GM12878 (cell line): ENCODE data around the gene SULT2A1. TPM values are rescaled to one million over a fixed set of nuclear protein-coding genes. Genes with fewer than 3 reads are reported as not detected.

Experiments used
- ATAC-seq: fragments of 200-7000 bp; cut with Tn5 transposase; 3 replicates; pipeline ENCODE4 v1.9.1; 2020; ENCODE audit warnings: mild to moderate bottlenecking, moderate library complexity
- BruUV-seq: library from RNA; stranded (reverse); fragments of 400-500 nt; replicated peaks from 2 replicates; lab custom pipeline; 2021; lab: Mats Ljungman, UMichigan
- CTCF ChIA-PET: fragments of 300-600 bp; sonication (Branson Sonifier 250); formaldehyde crosslinking; extraction: SDS; loops from one replicate; lab custom pipeline; 2021; ENCODE audit warnings: inconsistent platforms; lab: Yijun Ruan, JAX
- POLR2A ChIA-PET: fragments of 350-600 bp; formaldehyde crosslinking; extraction: SDS; loops from one replicate; lab custom pipeline; 2021; ENCODE audit warnings: inconsistent platforms; lab: Charles Lee
- RAD21 ChIA-PET: fragments of 300-600 bp; sonication (Branson Sonifier 250); formaldehyde crosslinking; loops from one replicate; lab custom pipeline; 2023; ENCODE audit warnings: antibody characterized with exemption; ENCODE audit not compliant: unreplicated experiment; lab: Charles Lee
- SMC1A ChIA-PET: fragments of 300-600 bp; sonication (Branson Sonifier 250); formaldehyde crosslinking; loops from one replicate; lab custom pipeline; 2023; ENCODE audit not compliant: unreplicated experiment, uncharacterized antibody; lab: Charles Lee
- DNase-seq: peaks from one replicate; pipeline ENCODE4 v3.0.0-alpha.2; 2011; ENCODE audit warnings: low read depth, low spot score
- FAIRE-seq: peaks from 3 replicates; lab custom pipeline; 2011; peaks lifted over from hg19 to GRCh38; lab: Jason Lieb, UNC
- H2AFZ ChIP-seq: 2 replicates; pipeline ENCODE4 v1.6.0; 2011; ENCODE audit warnings: low read depth, low read length, control low read depth; ENCODE audit not compliant: control insufficient read depth
- H3K27ac ChIP-seq: 2 replicates; pipeline ENCODE4 v1.5.1; 2011; ENCODE audit warnings: control low read depth; ENCODE audit not compliant: control insufficient read depth, insufficient read depth
- H3K27me3 ChIP-seq, 2 experiments: replicated peaks in 1 of 2; 2 replicates each; pipeline versions ENCODE4 v1.6.0 to v1.6.1; 2011; ENCODE audit warnings: low read length in 1 of 2; ENCODE audit not compliant: control insufficient read depth in 2 of 2, insufficient read depth in 2 of 2
- H3K36me3 ChIP-seq, 2 experiments: 2 replicates each; pipeline ENCODE4 v1.5.1; 2011; ENCODE audit warnings: low read length in 1 of 2; ENCODE audit not compliant: control insufficient read depth in 2 of 2, insufficient read depth in 2 of 2
- H3K4me1 ChIP-seq: 2 replicates; pipeline ENCODE4 v1.6.1; 2011; ENCODE audit warnings: mild to moderate bottlenecking, low read length, moderate library complexity, mixed read lengths; ENCODE audit not compliant: control insufficient read depth, insufficient read depth
- H3K4me2 ChIP-seq: 2 replicates; pipeline ENCODE4 v1.6.0; 2011; ENCODE audit warnings: control low read depth; ENCODE audit not compliant: control insufficient read depth, insufficient read depth
- H3K4me3 ChIP-seq: fragments of 200-600 bp; sonication (generic); 2 replicates; pipeline ENCODE4 v1.5.1; 2016
- H3K79me2 ChIP-seq: 2 replicates; pipeline ENCODE4 v1.6.0; 2011; ENCODE audit warnings: low read length; ENCODE audit not compliant: control insufficient read depth, insufficient read depth
- H3K9ac ChIP-seq: 2 replicates; pipeline ENCODE4 v1.8.0; 2011; ENCODE audit warnings: low read length, control low read depth, mixed read lengths; ENCODE audit not compliant: control insufficient read depth, insufficient read depth
- H3K9me3 ChIP-seq: replicated peaks from 3 replicates; pipeline ENCODE4 v1.5.1; 2011; ENCODE audit warnings: mild to moderate bottlenecking, low read length; ENCODE audit not compliant: control insufficient read depth, insufficient read depth
- H4K20me1 ChIP-seq: 2 replicates; pipeline ENCODE4 v1.6.0; 2011; ENCODE audit not compliant: control insufficient read depth, insufficient read depth
- BCL11A ChIP-seq: IDR thresholded peaks from 2 replicates; pipeline ENCODE4 v1.6.1; 2011; ENCODE audit warnings: low read depth, low read length
- BHLHE40 ChIP-seq, 2 experiments: fragments of 450-650 bp in 1 of 2; IDR thresholded peaks; 2 replicates each; pipeline ENCODE4 v1.6.1; 2011 to 2017; ENCODE audit warnings: low read depth in 2 of 2, borderline replicate concordance in 1 of 2, improper control_type of control experiment in 1 of 2, low read length in 1 of 2, mild to moderate bottlenecking in 1 of 2
- KLF5 ChIP-seq: fragments of 450-650 bp; IDR thresholded peaks from 2 replicates; pipeline ENCODE4 v1.6.1; 2014; ENCODE audit warnings: mild to moderate bottlenecking; ENCODE audit not compliant: partially characterized antibody
- RELB ChIP-seq: fragments of 450-650 bp; IDR thresholded peaks from 2 replicates; pipeline ENCODE4 v1.6.1; 2017; ENCODE audit warnings: low read depth, mild to moderate bottlenecking, moderate library complexity
- ZBED1 ChIP-seq: IDR thresholded peaks from 2 replicates; pipeline ENCODE4 v1.6.1; 2016; ENCODE audit warnings: borderline replicate concordance
- WGBS: methylation state at CpG from one replicate; pipeline ENCODE4 v1.1.6; 2016; ENCODE audit warnings: low lambda C conversion rate; ENCODE audit not compliant: insufficient replicate concordance, insufficient coverage; ENCODE audit errors: missing lambda C conversion rate; 5-methylcytosine and 5-hydroxymethylcytosine counted together
- in situ Hi-C: fragments of 300-500 bp; cut with MboI; formaldehyde crosslinking; loops from 9 replicates; pipeline ENCODE4 v1.14.3; 2018; ENCODE audit warnings: mixed read lengths
- intact Hi-C: fragments of 100-400 bp; cut with micrococcal nuclease; formaldehyde crosslinking; loops from one replicate; pipeline ENCODE4 v1.14.2; 2022; ENCODE audit not compliant: unreplicated experiment
- polyA plus RNA-seq, 11 experiments: library from polyadenylated mRNA; depleted of rRNA in 4 of 11; unstranded in 6 of 11; stranded (reverse) in 5 of 11; fragments of >200 nt; fragmentation: Nextera tagmentation in 4 of 11; fragmentation: Illumina TruSeq in 1 of 11; extraction: Ambion mirVana in 4 of 11; extraction: Trizol in 1 of 11; gene quantifications; 1 replicate in 1 of 11; 2 replicates in 10 of 11; pipeline versions ENCODE4 v1.2.1 to v1.2.3, GENCODE V29; 2011 to 2016; ENCODE audit warnings: inconsistent platforms in 2 of 11, missing spikeins in 2 of 11, low read depth in 1 of 11
- total RNA-seq, 4 experiments: library from RNA; depleted of rRNA in 3 of 4; stranded (reverse); fragments of >200 nt in 3 of 4; fragmentation: Illumina TruSeq in 1 of 4; extraction: Trizol in 1 of 4; gene quantifications; 2 replicates each; pipeline versions ENCODE4 v1.2.1 to v1.2.3, GENCODE V29; 2013 to 2021
- TF ChIP-seq, protein P1 (sequence below): fragments of 450-650 bp; IDR thresholded peaks from 2 replicates; pipeline ENCODE4 v1.6.1; 2017; ENCODE audit warnings: mild to moderate bottlenecking
- TF ChIP-seq, protein P2 (sequence below): IDR thresholded peaks from 2 replicates; pipeline ENCODE4 v1.6.1; 2012; ENCODE audit warnings: low read depth, low read length, improper control_type of control experiment
- TF ChIP-seq, protein P3 (sequence below): fragments of 450-650 bp; formaldehyde crosslinking; IDR thresholded peaks from 2 replicates; pipeline ENCODE4 v1.5.0; 2022; ENCODE audit warnings: mild to moderate bottlenecking, missing genetic modification characterization

The SULT2A1 gene
- total and polyA plus RNA-seq, 10 of the 15 experiments (the other 5 are each of a cell fraction or from before 2014, with no cell fraction given): 0.13 TPM; not detected in 9

DNA sequence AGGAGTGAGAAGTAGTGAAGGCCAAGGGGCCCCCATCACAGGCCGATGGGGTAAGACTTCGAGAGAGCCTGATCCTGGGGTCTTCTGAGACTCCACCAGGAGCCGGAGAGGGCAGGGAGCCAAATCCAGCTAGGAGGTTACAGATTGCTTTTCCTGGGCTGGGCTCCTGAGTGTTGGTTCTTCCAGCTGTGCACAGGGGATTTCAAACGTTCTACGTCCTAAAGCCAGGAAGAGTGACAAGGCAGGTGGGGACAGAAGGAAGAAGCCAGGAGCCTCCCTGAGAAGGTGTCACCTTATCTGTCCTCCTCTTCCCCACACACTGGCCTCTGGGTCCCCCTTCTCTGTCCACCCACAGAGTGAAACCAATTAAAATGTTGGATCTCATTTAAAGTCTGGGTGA lies 43.2 kb downstream of the SULT2A1 start:
- TF ChIP-seq, protein P1, sequence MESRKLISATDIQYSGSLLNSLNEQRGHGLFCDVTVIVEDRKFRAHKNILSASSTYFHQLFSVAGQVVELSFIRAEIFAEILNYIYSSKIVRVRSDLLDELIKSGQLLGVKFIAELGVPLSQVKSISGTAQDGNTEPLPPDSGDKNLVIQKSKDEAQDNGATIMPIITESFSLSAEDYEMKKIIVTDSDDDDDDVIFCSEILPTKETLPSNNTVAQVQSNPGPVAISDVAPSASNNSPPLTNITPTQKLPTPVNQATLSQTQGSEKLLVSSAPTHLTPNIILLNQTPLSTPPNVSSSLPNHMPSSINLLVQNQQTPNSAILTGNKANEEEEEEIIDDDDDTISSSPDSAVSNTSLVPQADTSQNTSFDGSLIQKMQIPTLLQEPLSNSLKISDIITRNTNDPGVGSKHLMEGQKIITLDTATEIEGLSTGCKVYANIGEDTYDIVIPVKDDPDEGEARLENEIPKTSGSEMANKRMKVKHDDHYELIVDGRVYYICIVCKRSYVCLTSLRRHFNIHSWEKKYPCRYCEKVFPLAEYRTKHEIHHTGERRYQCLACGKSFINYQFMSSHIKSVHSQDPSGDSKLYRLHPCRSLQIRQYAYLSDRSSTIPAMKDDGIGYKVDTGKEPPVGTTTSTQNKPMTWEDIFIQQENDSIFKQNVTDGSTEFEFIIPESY: no peak
- no peak for TF ChIP-seq ZBED1
- Histone ChIP-seq H4K20me1 (no peaks in the 10 kb centered on the region), H3K9ac (no peak overlapping the region), H2AFZ (no peak overlapping the region), H3K79me2 (no peaks in the 10 kb centered on the region), H3K9me3 (no peaks in the 10 kb centered on the region), H3K4me3 (no peak overlapping the region), H3K27ac (no peak overlapping the region), H3K36me3 (no peaks in the 10 kb centered on the region), H3K27me3 (no peaks in the 10 kb centered on the region), H3K4me1 (no peaks in the 10 kb centered on the region), H3K4me2 (no peak overlapping the region)
- intact Hi-C loops: no loop called here
- ChIA-PET POLR2A (interaction anchor here (0.6 kb wide), 1 partner anchor 387 kb away, joined by 3 read pairs; no protein-coding TSS in a partner anchor), CTCF (interaction anchor here (1.0 kb wide), 1 partner anchor 53 kb away, joined by 3 read pairs; no protein-coding TSS in a partner anchor), SMC1A (no interaction called here), RAD21 (no interaction called here)
- WGBS: 13% methylated on average over 5 of the region's 5 CpGs
- in situ Hi-C loops: no loop called here
- DNase-seq (no peak), FAIRE-seq (no peak), ATAC-seq (no peak)
- BruUV-seq: no TSS peak

- ChIA-PET CTCF (interaction anchor here (0.6 to 0.8 kb wide), 2 partner anchors 16 to 49 kb away, joined by 3 read pairs; no protein-coding TSS in a partner anchor), POLR2A (no interaction called here), RAD21 (interaction anchor here (0.6 kb wide), 1 partner anchor 15 kb away, joined by 3 read pairs; no protein-coding TSS in a partner anchor), SMC1A (no interaction called here)
- Histone ChIP-seq H2AFZ (no peak overlapping the region), H3K9me3 (no peaks in the 10 kb centered on the region), H3K36me3 (no peaks in the 10 kb centered on the region), H3K9ac (no peak overlapping the region), H3K4me2 (no peak overlapping the region), H3K27ac (no peak overlapping the region), H4K20me1 (no peaks in the 10 kb centered on the region), H3K4me3 (no peak overlapping the region), H3K27me3 (no peaks in the 10 kb centered on the region), H3K4me1 (no peaks in the 10 kb centered on the region), H3K79me2 (no peaks in the 10 kb centered on the region)
- no peak for FAIRE-seq
- DNase-seq: no peak
- intact Hi-C loops (no loop called here), in situ Hi-C loops (no loop called here)
- ATAC-seq: no peak
- BruUV-seq: no TSS peak
- 42% methylated on average over 9 of the region's 10 CpGs for WGBS
- TF ChIP-seq, protein P2, sequence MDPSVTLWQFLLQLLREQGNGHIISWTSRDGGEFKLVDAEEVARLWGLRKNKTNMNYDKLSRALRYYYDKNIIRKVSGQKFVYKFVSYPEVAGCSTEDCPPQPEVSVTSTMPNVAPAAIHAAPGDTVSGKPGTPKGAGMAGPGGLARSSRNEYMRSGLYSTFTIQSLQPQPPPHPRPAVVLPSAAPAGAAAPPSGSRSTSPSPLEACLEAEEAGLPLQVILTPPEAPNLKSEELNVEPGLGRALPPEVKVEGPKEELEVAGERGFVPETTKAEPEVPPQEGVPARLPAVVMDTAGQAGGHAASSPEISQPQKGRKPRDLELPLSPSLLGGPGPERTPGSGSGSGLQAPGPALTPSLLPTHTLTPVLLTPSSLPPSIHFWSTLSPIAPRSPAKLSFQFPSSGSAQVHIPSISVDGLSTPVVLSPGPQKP: no peak
- TF ChIP-seq KLF5 (no peak), RELB (no peak), BHLHE40 (IDR thresholded peaks at IDR 0.05; ENCODE audit: borderline replicate concordance in 1 of 2, low read depth in 2 of 2, low read length in 1 of 2) (no peak), BCL11A (no peak)
- TF ChIP-seq, protein P3, sequence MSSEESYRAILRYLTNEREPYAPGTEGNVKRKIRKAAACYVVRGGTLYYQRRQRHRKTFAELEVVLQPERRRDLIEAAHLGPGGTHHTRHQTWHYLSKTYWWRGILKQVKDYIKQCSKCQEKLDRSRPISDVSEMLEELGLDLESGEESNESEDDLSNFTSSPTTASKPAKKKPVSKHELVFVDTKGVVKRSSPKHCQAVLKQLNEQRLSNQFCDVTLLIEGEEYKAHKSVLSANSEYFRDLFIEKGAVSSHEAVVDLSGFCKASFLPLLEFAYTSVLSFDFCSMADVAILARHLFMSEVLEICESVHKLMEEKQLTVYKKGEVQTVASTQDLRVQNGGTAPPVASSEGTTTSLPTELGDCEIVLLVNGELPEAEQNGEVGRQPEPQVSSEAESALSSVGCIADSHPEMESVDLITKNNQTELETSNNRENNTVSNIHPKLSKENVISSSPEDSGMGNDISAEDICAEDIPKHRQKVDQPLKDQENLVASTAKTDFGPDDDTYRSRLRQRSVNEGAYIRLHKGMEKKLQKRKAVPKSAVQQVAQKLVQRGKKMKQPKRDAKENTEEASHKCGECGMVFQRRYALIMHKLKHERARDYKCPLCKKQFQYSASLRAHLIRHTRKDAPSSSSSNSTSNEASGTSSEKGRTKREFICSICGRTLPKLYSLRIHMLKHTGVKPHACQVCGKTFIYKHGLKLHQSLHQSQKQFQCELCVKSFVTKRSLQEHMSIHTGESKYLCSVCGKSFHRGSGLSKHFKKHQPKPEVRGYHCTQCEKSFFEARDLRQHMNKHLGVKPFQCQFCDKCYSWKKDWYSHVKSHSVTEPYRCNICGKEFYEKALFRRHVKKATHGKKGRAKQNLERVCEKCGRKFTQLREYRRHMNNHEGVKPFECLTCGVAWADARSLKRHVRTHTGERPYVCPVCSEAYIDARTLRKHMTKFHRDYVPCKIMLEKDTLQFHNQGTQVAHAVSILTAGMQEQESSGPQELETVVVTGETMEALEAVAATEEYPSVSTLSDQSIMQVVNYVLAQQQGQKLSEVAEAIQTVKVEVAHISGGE: no peak
Observed at GRCh38 chr19:47839913-47840312, 46.2 kb downstream of the SULT2A1 start.
